GM12878 (cell line): Measurements from ENCODE around the gene ZNF80. TPM values are rescaled to one million over a fixed set of nuclear protein-coding genes. Genes with fewer than 3 reads are reported as not detected.
A peak's percentile ranks its signal among the peaks of the same experiment; 100 is the strongest.

ENCODE experiments used
- BACH1 ChIP-seq: fragments of 450-650 bp; IDR thresholded peaks from 2 replicates; pipeline ENCODE4 v1.6.1; 2017; ENCODE audit warnings: mild to moderate bottlenecking, borderline replicate concordance
- BCLAF1 ChIP-seq: fragments of 450-650 bp; IDR thresholded peaks from 2 replicates; pipeline ENCODE4 v1.6.1; 2017; ENCODE audit warnings: antibody characterized with exemption, mild to moderate bottlenecking, moderate library complexity
- BMI1 ChIP-seq: fragments of 450-650 bp; IDR thresholded peaks from 2 replicates; pipeline ENCODE4 v1.6.1; 2016; ENCODE audit warnings: mild to moderate bottlenecking, moderate library complexity, borderline replicate concordance
- EED ChIP-seq: sonication (generic); IDR thresholded peaks from 2 replicates; pipeline ENCODE4 v1.6.1; 2016; ENCODE audit warnings: antibody characterized with exemption, low read depth
- HDAC2 ChIP-seq: fragments of 200-600 bp; sonication (generic); IDR thresholded peaks from 2 replicates; pipeline ENCODE4 v1.6.1; 2017
- IKZF2 ChIP-seq, 2 experiments: fragments of 450-650 bp; IDR thresholded peaks; 2 replicates each; pipeline ENCODE4 v1.6.1; 2017; ENCODE audit warnings: mild to moderate bottlenecking in 2 of 2, moderate library complexity in 2 of 2
- IRF3 ChIP-seq: fragments of 450-650 bp; IDR thresholded peaks from 2 replicates; pipeline ENCODE4 v1.6.1; 2014; ENCODE audit warnings: mild to moderate bottlenecking
- KDM1A ChIP-seq: fragments of 200-600 bp; sonication (generic); IDR thresholded peaks from 2 replicates; pipeline ENCODE4 v1.6.1; 2016; ENCODE audit warnings: borderline replicate concordance
- LARP7 ChIP-seq: fragments of 450-650 bp; IDR thresholded peaks from 2 replicates; pipeline ENCODE4 v1.6.1; 2017; ENCODE audit warnings: mild to moderate bottlenecking
- MAX ChIP-seq: IDR thresholded peaks from 2 replicates; pipeline ENCODE4 v1.6.1; 2012; ENCODE audit warnings: low read depth, low read length, improper control_type of control experiment
- NBN ChIP-seq: fragments of 450-650 bp; IDR thresholded peaks from 2 replicates; pipeline ENCODE4 v1.6.1; 2016
- NKRF ChIP-seq: fragments of 450-650 bp; conservative IDR thresholded peaks from 2 replicates; pipeline ENCODE4 v1.6.1; 2017; ENCODE audit warnings: mild to moderate bottlenecking, moderate library complexity
- NR2C1 ChIP-seq: fragments of 450-650 bp; IDR thresholded peaks from 2 replicates; pipeline ENCODE4 v1.6.1; 2017; ENCODE audit warnings: antibody characterized with exemption, mild to moderate bottlenecking, moderate library complexity
- NR2C2 ChIP-seq: IDR thresholded peaks from 2 replicates; pipeline ENCODE4 v1.6.1; 2011; ENCODE audit warnings: borderline replicate concordance, low read depth; ENCODE audit not compliant: control insufficient read depth, insufficient read length
- RUNX3 ChIP-seq: IDR thresholded peaks from 2 replicates; pipeline ENCODE4 v1.6.1; 2012; ENCODE audit warnings: low read length, inconsistent platforms
- SIN3A ChIP-seq: IDR thresholded peaks from 2 replicates; pipeline ENCODE4 v1.6.1; 2012; ENCODE audit warnings: low read depth, low read length, improper control_type of control experiment
- SMAD5 ChIP-seq: IDR thresholded peaks from 2 replicates; pipeline ENCODE4 v1.6.1; 2016; ENCODE audit warnings: antibody characterized with exemption, low read depth
- TCF3 ChIP-seq: IDR thresholded peaks from 2 replicates; pipeline ENCODE4 v1.6.1; 2012; ENCODE audit warnings: low read depth, mild to moderate bottlenecking, low read length, borderline replicate concordance; ENCODE audit not compliant: insufficient read depth
- ZBTB4 ChIP-seq: fragments of 450-650 bp; formaldehyde crosslinking; IDR thresholded peaks from 2 replicates; pipeline ENCODE4 v1.4.0; 2022; ENCODE audit warnings: mild to moderate bottlenecking, moderate library complexity
- polyA plus RNA-seq, 11 experiments: library from polyadenylated mRNA; depleted of rRNA in 4 of 11; unstranded in 6 of 11; stranded (reverse) in 5 of 11; fragments of >200 nt; fragmentation: Nextera tagmentation in 4 of 11; fragmentation: Illumina TruSeq in 1 of 11; extraction: Ambion mirVana in 4 of 11; extraction: Trizol in 1 of 11; gene quantifications; 1 replicate in 1 of 11; 2 replicates in 10 of 11; pipeline versions ENCODE4 v1.2.1 to v1.2.3, GENCODE V29; 2011 to 2016; ENCODE audit warnings: inconsistent platforms in 2 of 11, missing spikeins in 2 of 11, low read depth in 1 of 11
- total RNA-seq, 4 experiments: library from RNA; depleted of rRNA in 3 of 4; stranded (reverse); fragments of >200 nt in 3 of 4; fragmentation: Illumina TruSeq in 1 of 4; extraction: Trizol in 1 of 4; gene quantifications; 2 replicates each; pipeline versions ENCODE4 v1.2.1 to v1.2.3, GENCODE V29; 2013 to 2021

The ZNF80 gene
- total and polyA plus RNA-seq, 10 of the 15 experiments (the other 5 are each of a cell fraction or from before 2014, with no cell fraction given): not detected

- TF ChIP-seq NKRF (no peak), RUNX3 (peak; percentile 44), NBN (peak; percentile 90), NR2C1 (no peak), TCF3 (no peak), NR2C2 (no peak), BMI1 (peak; percentile 58), SMAD5 (no peak), MAX (no peak), IRF3 (no peak), IKZF2 (IDR thresholded peaks at IDR 0.05) (peak; percentile 78 to 82), SIN3A (no peak), HDAC2 (no peak), EED (0 out of 2 replicates have a peak, but pooled peaks have one; percentile 31), BACH1 (0 out of 2 replicates have a peak, but pooled peaks have one; percentile 74), ZBTB4 (CRISPR knock-in tag) (no peak), KDM1A (no peak), LARP7 (no peak), BCLAF1 (no peak)
Measured at GRCh38 chr3:114213627-114214541, 23.5 kb downstream of the ZNF80 start (continued).
